HG02642 (cell line): ENCODE results near the gene MIER3.

Experiments
- ATAC-seq: cut with Tn5 transposase; IDR thresholded peaks from one replicate; pipeline ENCODE4 v1.9.1; 2021; ENCODE audit warnings: mild to moderate bottlenecking; ENCODE audit not compliant: unreplicated experiment, poor library complexity

MIER3 gene

GRCh38 chr5:56900858-56901578 lies 50.9 kb downstream of the MIER3 start:
- no peak for ATAC-seq

- ATAC-seq: no peak
Measured at GRCh38 chr5:56900395-56900794, 51.5 kb downstream of the MIER3 start.

GRCh38 chr5:56898213-56898612 lies 53.7 kb downstream of the MIER3 start:
- ATAC-seq: no peak

- ATAC-seq: no peak
Measured at GRCh38 chr5:56896763-56897162, 55.2 kb downstream of the MIER3 start.

- ATAC-seq: no peak
Measured at GRCh38 chr5:56893251-56893951, 58.5 kb downstream of the MIER3 start.

GRCh38 chr5:56881571-56881970 lies 70.4 kb downstream of the MIER3 start:
- ATAC-seq: no peak

- ATAC-seq: no peak
Measured at GRCh38 chr5:56876327-56876726, 75.6 kb downstream of the MIER3 start.

- ATAC-seq: no peak
Measured at GRCh38 chr5:56873056-56873455, 78.9 kb downstream of the MIER3 start.

GRCh38 chr5:56871777-56872176 lies 80.1 kb downstream of the MIER3 start:
- ATAC-seq: no peak
